ENCODE measurements around the gene RPL19.

GRCh38 chr17:39225959-39226683 is 26.0 kb downstream of the RPL19 start:
- TF ChIP-seq CTCF (conservative IDR thresholded peaks at IDR 0.05; ENCODE audit: low read length) (no peak), EZH2phosphoT487 (IDR thresholded peaks at IDR 0.05; ENCODE audit: borderline replicate concordance, low read depth, low read length) (no peak)
